HG03066 (cell line): ENCODE measurements around the gene RBMS3.

Experiments used
- ATAC-seq: cut with Tn5 transposase; IDR thresholded peaks from one replicate; pipeline ENCODE4 v1.9.1; 2021; ENCODE audit warnings: low read depth; ENCODE audit not compliant: unreplicated experiment

The RBMS3 gene

GRCh38 chr3:29700256-29700655, 419.4 kb downstream of the RBMS3 start:
- ATAC-seq, result no peak

- ATAC-seq, result no peak
Observed at GRCh38 chr3:29701326-29701983, 420.6 kb downstream of the RBMS3 start.

GRCh38 chr3:29705906-29706844, 425.3 kb downstream of the RBMS3 start:
- ATAC-seq, result no peak

- no peak for ATAC-seq
Observed at GRCh38 chr3:29708884-29709283, 428.0 kb downstream of the RBMS3 start.

GRCh38 chr3:29711255-29711771, 430.4 kb downstream of the RBMS3 start:
- no peak for ATAC-seq

GRCh38 chr3:29716213-29716612, 435.3 kb downstream of the RBMS3 start:
- ATAC-seq, result no peak

- no peak for ATAC-seq
Observed at GRCh38 chr3:29718661-29719065, 437.8 kb downstream of the RBMS3 start.

- ATAC-seq, result no peak
Observed at GRCh38 chr3:29720665-29721064, 439.8 kb downstream of the RBMS3 start.

GRCh38 chr3:29721789-29722188, 440.9 kb downstream of the RBMS3 start:
- no peak for ATAC-seq

GRCh38 chr3:29731050-29731449, 450.2 kb downstream of the RBMS3 start:
- ATAC-seq, result no peak

- ATAC-seq, result no peak
Observed at GRCh38 chr3:29741231-29741630, 460.4 kb downstream of the RBMS3 start.

GRCh38 chr3:29745232-29745870, 464.5 kb downstream of the RBMS3 start:
- no peak for ATAC-seq

- ATAC-seq, result no peak
Observed at GRCh38 chr3:29746163-29746760, 465.4 kb downstream of the RBMS3 start.

- ATAC-seq, result no peak
Observed at GRCh38 chr3:29747991-29748390, 467.1 kb downstream of the RBMS3 start.

GRCh38 chr3:29751647-29752314, 470.9 kb downstream of the RBMS3 start:
- ATAC-seq, result no peak

- ATAC-seq, result no peak
Observed at GRCh38 chr3:29754346-29754745, 473.5 kb downstream of the RBMS3 start.

- ATAC-seq, result no peak
Observed at GRCh38 chr3:29755416-29755815, 474.5 kb downstream of the RBMS3 start.

GRCh38 chr3:29757054-29757777, 476.3 kb downstream of the RBMS3 start:
- ATAC-seq, result no peak

- ATAC-seq, result no peak
Observed at GRCh38 chr3:29758108-29758433, 477.2 kb downstream of the RBMS3 start.
